OCI-LY3 (cell line): ENCODE data around the gene F12.

Experiments
- H2AFZ ChIP-seq: fragments of 200-600, 300-600 bp; shearing (Covaris generic); 2 replicates; pipeline ENCODE4 v1.6.0; 2014; ENCODE audit warnings: antibody characterized with exemption, low read depth, low read length
- H3K27ac ChIP-seq: fragments of 200-600, 300-600 bp; sonication (generic); 2 replicates; pipeline ENCODE4 v1.5.1; 2014; ENCODE audit warnings: mild to moderate bottlenecking, low read length, moderate library complexity, mixed read lengths
- H3K27me3 ChIP-seq: fragments of 200-600, 300-600 bp; sonication (generic); 2 replicates; pipeline ENCODE4 v1.6.1; 2014; ENCODE audit warnings: low read depth, low read length, mixed read lengths
- H3K36me3 ChIP-seq: fragments of 200-600, 300-600 bp; sonication (generic); replicated peaks from 2 replicates; pipeline ENCODE3; 2014; ENCODE audit warnings: low read depth, low read length, mixed read lengths
- H3K4me1 ChIP-seq: fragments of 300-600, 200-600 bp; sonication (generic); 2 replicates; pipeline ENCODE4 v1.6.1; 2014; ENCODE audit warnings: low read length, mixed read lengths
- H3K4me2 ChIP-seq: fragments of 200-600, 300-600 bp; sonication (generic); 2 replicates; pipeline ENCODE4 v1.6.1; 2014; ENCODE audit warnings: low read length, mixed read lengths
- H3K4me3 ChIP-seq: fragments of 300-600, 200-600 bp; sonication (generic); 2 replicates; pipeline ENCODE4 v1.5.1; 2014; ENCODE audit warnings: antibody characterized with exemption, mild to moderate bottlenecking, low read length, moderate library complexity
- H3K79me2 ChIP-seq: fragments of 300-600, 200-600 bp; shearing (Covaris generic); 2 replicates; pipeline ENCODE4 v1.6.1; 2014; ENCODE audit warnings: mild to moderate bottlenecking, low read length, mixed read lengths
- H3K9ac ChIP-seq: fragments of 300-600, 200-600 bp; shearing (Covaris generic); 2 replicates; pipeline ENCODE4 v1.6.0; 2014; ENCODE audit warnings: mild to moderate bottlenecking, low read length, moderate library complexity
- H3K9me3 ChIP-seq: fragments of 200-600, 300-600 bp; shearing (Covaris generic); 2 replicates; pipeline ENCODE4 v1.6.1; 2014; ENCODE audit warnings: low read length, mixed read lengths; ENCODE audit not compliant: insufficient read depth
- H4K20me1 ChIP-seq: fragments of 200-600, 300-600 bp; sonication (generic); 2 replicates; pipeline ENCODE4 v1.6.1; 2016; ENCODE audit warnings: low read length, mixed read lengths; ENCODE audit not compliant: insufficient read depth
- CTCF ChIP-seq: fragments of 200-600, 300-600 bp; sonication (generic); IDR thresholded peaks from 2 replicates; pipeline ENCODE4 v1.5.1; 2014; ENCODE audit warnings: antibody characterized with exemption, low read length, low read depth
- EZH2phosphoT487 ChIP-seq: fragments of 200-600 bp; shearing (Covaris generic); IDR thresholded peaks from 2 replicates; pipeline ENCODE4 v1.6.1; 2018; ENCODE audit warnings: antibody characterized with exemption, mixed run types, low read depth

F12 gene

GRCh38 chr5:177371120-177372033 is 38.0 kb downstream of the F12 start:
- H3K4me3 ChIP-seq, result peak overlapping the region; percentile 94
- H3K4me1 ChIP-seq, result peaks cover 24% of the 10 kb centered on the region
- H4K20me1 ChIP-seq, result peaks cover 10% of the 10 kb centered on the region; the same call in 1 of the 2 replicates
- no peaks in the 10 kb centered on the region for H3K9me3 ChIP-seq
- no peak overlapping the region for H3K27ac ChIP-seq
- peak overlapping the region; percentile 92 for H3K4me2 ChIP-seq
- H2AFZ ChIP-seq, result no peak overlapping the region
- no peaks in the 10 kb centered on the region for H3K79me2 ChIP-seq
- H3K36me3 ChIP-seq, result peaks cover 6% of the 10 kb centered on the region
- peak overlapping the region; percentile 65 for H3K9ac ChIP-seq
- H3K27me3 ChIP-seq, result no peaks in the 10 kb centered on the region
- no peak for TF ChIP-seq EZH2phosphoT487
- no peak for TF ChIP-seq CTCF

- H3K27me3 ChIP-seq, result no peaks in the 10 kb centered on the region
- H3K4me3 ChIP-seq, result peak overlapping the region; percentile 94
- no peak overlapping the region for H3K27ac ChIP-seq
- peaks cover 10% of the 10 kb centered on the region; the same call in 1 of the 2 replicates for H4K20me1 ChIP-seq
- no peaks in the 10 kb centered on the region for H3K79me2 ChIP-seq
- TF ChIP-seq EZH2phosphoT487 (no peak), CTCF (peak; percentile 47)
- peak overlapping the region; percentile 94; the same call in 1 of the 2 replicates for H2AFZ ChIP-seq
- H3K9ac ChIP-seq, result peak overlapping the region; percentile 65; the same call in 1 of the 2 replicates
- peaks cover 6% of the 10 kb centered on the region for H3K36me3 ChIP-seq
- H3K4me1 ChIP-seq, result peaks cover 27% of the 10 kb centered on the region
- H3K9me3 ChIP-seq, result no peaks in the 10 kb centered on the region
- peak overlapping the region; percentile 92 for H3K4me2 ChIP-seq
These were observed 38.8 kb downstream of the F12 start for GRCh38 chr5:177370488-177371119.

GRCh38 chr5:177369645-177370440 is 39.5 kb downstream of the F12 start:
- Histone ChIP-seq H2AFZ (no peak overlapping the region), H3K79me2 (no peaks in the 10 kb centered on the region), H4K20me1 (peaks cover 12% of the 10 kb centered on the region), H3K4me2 (no peak overlapping the region), H3K27ac (no peak overlapping the region), H3K4me3 (no peak overlapping the region), H3K36me3 (peaks cover 6% of the 10 kb centered on the region), H3K4me1 (peaks cover 34% of the 10 kb centered on the region), H3K9me3 (no peaks in the 10 kb centered on the region), H3K27me3 (no peaks in the 10 kb centered on the region), H3K9ac (no peak overlapping the region)
- TF ChIP-seq CTCF (no peak), EZH2phosphoT487 (no peak)
